Measurements from ENCODE around the gene MYO18B.

DNA sequence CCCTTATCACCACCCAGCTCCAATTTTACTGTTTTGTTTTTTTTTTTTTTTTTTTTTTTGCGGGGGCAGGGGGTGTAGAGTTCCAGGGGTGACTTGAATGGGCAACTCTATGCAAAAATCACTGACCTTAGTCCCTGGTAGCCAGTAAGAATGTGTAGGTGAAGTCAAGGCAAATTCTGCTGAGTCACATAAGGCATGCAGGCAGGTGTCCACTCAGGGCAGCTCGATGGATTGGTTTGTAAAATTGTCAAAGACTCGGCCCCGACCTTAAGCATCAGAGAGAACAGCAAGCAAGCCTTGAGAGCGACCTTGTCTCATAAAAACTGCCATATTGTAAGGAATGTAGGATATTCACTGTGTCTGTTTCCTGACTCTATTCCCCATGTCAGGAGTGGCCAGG, 275.9 kb downstream of the MYO18B start:
- TF ChIP-seq, protein P1, sequence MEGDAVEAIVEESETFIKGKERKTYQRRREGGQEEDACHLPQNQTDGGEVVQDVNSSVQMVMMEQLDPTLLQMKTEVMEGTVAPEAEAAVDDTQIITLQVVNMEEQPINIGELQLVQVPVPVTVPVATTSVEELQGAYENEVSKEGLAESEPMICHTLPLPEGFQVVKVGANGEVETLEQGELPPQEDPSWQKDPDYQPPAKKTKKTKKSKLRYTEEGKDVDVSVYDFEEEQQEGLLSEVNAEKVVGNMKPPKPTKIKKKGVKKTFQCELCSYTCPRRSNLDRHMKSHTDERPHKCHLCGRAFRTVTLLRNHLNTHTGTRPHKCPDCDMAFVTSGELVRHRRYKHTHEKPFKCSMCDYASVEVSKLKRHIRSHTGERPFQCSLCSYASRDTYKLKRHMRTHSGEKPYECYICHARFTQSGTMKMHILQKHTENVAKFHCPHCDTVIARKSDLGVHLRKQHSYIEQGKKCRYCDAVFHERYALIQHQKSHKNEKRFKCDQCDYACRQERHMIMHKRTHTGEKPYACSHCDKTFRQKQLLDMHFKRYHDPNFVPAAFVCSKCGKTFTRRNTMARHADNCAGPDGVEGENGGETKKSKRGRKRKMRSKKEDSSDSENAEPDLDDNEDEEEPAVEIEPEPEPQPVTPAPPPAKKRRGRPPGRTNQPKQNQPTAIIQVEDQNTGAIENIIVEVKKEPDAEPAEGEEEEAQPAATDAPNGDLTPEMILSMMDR (IDR thresholded peaks at IDR 0.05; ENCODE audit: insufficient read depth, low read length): no peak
- no peak for TF ChIP-seq POLR2AphosphoS5 (IDR thresholded peaks at IDR 0.05; ENCODE audit: low read depth)
- no peak for TF ChIP-seq SPI1 (IDR thresholded peaks at IDR 0.05; ENCODE audit: borderline replicate concordance, low read depth)
- no peak for TF ChIP-seq GABPA (IDR thresholded peaks at IDR 0.05; ENCODE audit: low read depth)
